H9 (cell line): ENCODE data around the gene CLEC12A. TPM values are rescaled to one million over a fixed set of nuclear protein-coding genes. Genes with fewer than 3 reads are reported as not detected.

Source experiments
- DNase-seq: peaks from one replicate; pipeline ENCODE4 v3.0.0-alpha.2; 2017
- H2AFZ ChIP-seq: one replicate; pipeline ENCODE4 v1.6.1; 2013; ENCODE audit warnings: mild to moderate bottlenecking, low read length, control low read depth, moderate library complexity
- H2AK5ac ChIP-seq: 2 replicates; pipeline ENCODE4 v1.6.1; 2013; ENCODE audit warnings: low read length, control low read depth, mixed read lengths; ENCODE audit not compliant: insufficient read length
- H2BK120ac ChIP-seq: one replicate; pipeline ENCODE4 v1.6.1; 2013; ENCODE audit warnings: low read depth, mild to moderate bottlenecking, low read length, control low read depth, inconsistent platforms; ENCODE audit not compliant: poor library complexity, severe bottlenecking
- H2BK12ac ChIP-seq: 2 replicates; pipeline ENCODE4 v1.6.1; 2013; ENCODE audit warnings: low read length, control low read depth, mixed read lengths, low read depth; ENCODE audit not compliant: insufficient read length
- H2BK15ac ChIP-seq: 2 replicates; pipeline ENCODE4 v1.6.1; 2013; ENCODE audit warnings: low read depth, low read length, control low read depth
- H2BK20ac ChIP-seq: one replicate; pipeline ENCODE4 v1.6.1; 2013; ENCODE audit warnings: low read depth, mild to moderate bottlenecking, low read length, control low read depth, inconsistent platforms; ENCODE audit not compliant: poor library complexity, severe bottlenecking
- H2BK5ac ChIP-seq: 2 replicates; pipeline ENCODE4 v1.6.1; 2013; ENCODE audit warnings: low read length, control low read depth, mixed read lengths; ENCODE audit not compliant: insufficient read length
- H3K14ac ChIP-seq: 2 replicates; pipeline ENCODE4 v1.6.1; 2013; ENCODE audit warnings: low read length, control low read depth; ENCODE audit not compliant: insufficient read depth
- H3K18ac ChIP-seq: 2 replicates; pipeline ENCODE4 v1.6.1; 2013; ENCODE audit warnings: low read depth, mild to moderate bottlenecking, mixed read lengths, low read length, control low read depth; ENCODE audit not compliant: insufficient read length
- H3K23ac ChIP-seq: 2 replicates; pipeline ENCODE4 v1.6.1; 2013; ENCODE audit warnings: low read length, control low read depth, mixed read lengths, low read depth; ENCODE audit not compliant: insufficient read length
- H3K23me2 ChIP-seq: 2 replicates; pipeline ENCODE4 v1.6.1; 2013; ENCODE audit warnings: low read depth, mild to moderate bottlenecking, mixed read lengths, low read length, control low read depth; ENCODE audit not compliant: insufficient read length, poor library complexity, severe bottlenecking
- H3K27ac ChIP-seq: 2 replicates; pipeline ENCODE4 v1.5.1; 2013; ENCODE audit warnings: low read length, control low read depth, mixed read lengths, low read depth; ENCODE audit not compliant: insufficient read length
- H3K27me3 ChIP-seq: 2 replicates; pipeline ENCODE4 v1.6.1; 2013; ENCODE audit warnings: low read length, control low read depth, inconsistent platforms; ENCODE audit not compliant: insufficient read depth
- H3K4ac ChIP-seq: 2 replicates; pipeline ENCODE4 v1.6.1; 2013; ENCODE audit warnings: low read depth, mild to moderate bottlenecking, control low read depth, inconsistent platforms, low read length, moderate library complexity
- H3K4me1 ChIP-seq: 2 replicates; pipeline ENCODE4 v1.6.1; 2013; ENCODE audit warnings: low read length, control low read depth, inconsistent platforms; ENCODE audit not compliant: insufficient read depth
- H3K4me2 ChIP-seq: 2 replicates; pipeline ENCODE4 v1.6.1; 2013; ENCODE audit warnings: low read length, control low read depth, mixed read lengths; ENCODE audit not compliant: insufficient read length, insufficient read depth
- H3K56ac ChIP-seq: 2 replicates; pipeline ENCODE4 v1.6.1; 2013; ENCODE audit warnings: low read depth, mild to moderate bottlenecking, mixed read lengths, low read length, control low read depth; ENCODE audit not compliant: insufficient read length
- H3K79me1 ChIP-seq: 2 replicates; pipeline ENCODE4 v1.6.1; 2013; ENCODE audit warnings: low read depth, mild to moderate bottlenecking, moderate library complexity, low read length, control low read depth, inconsistent platforms; ENCODE audit not compliant: insufficient read depth, poor library complexity, severe bottlenecking
- H3K79me2 ChIP-seq: 2 replicates; pipeline ENCODE4 v1.6.1; 2013; ENCODE audit warnings: low read length, control low read depth, inconsistent platforms; ENCODE audit not compliant: insufficient read depth
- H3K9ac ChIP-seq: 2 replicates; pipeline ENCODE4 v1.6.1; 2013; ENCODE audit warnings: low read length, control low read depth, mixed read lengths; ENCODE audit not compliant: insufficient read length; ENCODE audit errors: extremely low read depth
- H3K9me3 ChIP-seq: one replicate; pipeline ENCODE4 v1.6.1; 2013; ENCODE audit warnings: low read depth, low read length, inconsistent platforms; ENCODE audit not compliant: control insufficient read depth
- H3T11ph ChIP-seq: one replicate; pipeline ENCODE4 v1.6.1; 2013; ENCODE audit warnings: mild to moderate bottlenecking, low read length, control low read depth, inconsistent platforms
- H4K20me1 ChIP-seq: one replicate; pipeline ENCODE4 v1.6.1; 2013; ENCODE audit not compliant: control insufficient read depth, insufficient read length, insufficient read depth
- H4K5ac ChIP-seq: 2 replicates; pipeline ENCODE4 v1.6.1; 2013; ENCODE audit warnings: low read depth, mild to moderate bottlenecking, mixed read lengths, low read length, control low read depth; ENCODE audit not compliant: insufficient read length
- H4K8ac ChIP-seq: replicated peaks from 2 replicates; pipeline ENCODE4 v1.6.1; 2013; ENCODE audit warnings: low read length, control low read depth, mixed read lengths, low read depth; ENCODE audit not compliant: insufficient read length
- H4K91ac ChIP-seq: 2 replicates; pipeline ENCODE4 v1.6.1; 2013; ENCODE audit warnings: low read depth, mild to moderate bottlenecking, moderate library complexity, mixed read lengths, low read length, control low read depth; ENCODE audit not compliant: insufficient read length
- H3K27ac Mint-ChIP-seq, 3 experiments: 2 replicates in 2 of 3; 3 replicates in 1 of 3; pipeline ENCODE4 v1.8.0; 2020 to 2021; ENCODE audit warnings: mixed read lengths in 3 of 3, mild to moderate bottlenecking in 1 of 3, moderate library complexity in 1 of 3
- H3K27me3 Mint-ChIP-seq: 2 replicates; pipeline ENCODE4 v1.8.0; 2021; ENCODE audit warnings: low read depth, mild to moderate bottlenecking, moderate library complexity, mixed read lengths
- H3K36me3 Mint-ChIP-seq, 3 experiments: 2 replicates in 2 of 3; 3 replicates in 1 of 3; pipeline ENCODE4 v1.8.0; 2020 to 2021; ENCODE audit warnings: low read depth in 3 of 3, mixed read lengths in 3 of 3; ENCODE audit not compliant: insufficient read depth in 1 of 3
- H3K4me1 Mint-ChIP-seq, 2 experiments: 2 replicates each; pipeline ENCODE4 v1.8.0; 2020; ENCODE audit warnings: mixed read lengths in 2 of 2
- H3K4me3 Mint-ChIP-seq, 2 experiments: 2 replicates in 1 of 2; 3 replicates in 1 of 2; pipeline ENCODE4 v1.8.0; 2020 to 2021; ENCODE audit warnings: mild to moderate bottlenecking in 2 of 2, mixed read lengths in 2 of 2, moderate library complexity in 1 of 2
- H3K9me3 Mint-ChIP-seq, 2 experiments: 2 replicates in 1 of 2; 3 replicates in 1 of 2; pipeline ENCODE4 v1.8.0; 2020; ENCODE audit warnings: mild to moderate bottlenecking in 2 of 2, mixed read lengths in 2 of 2, moderate library complexity in 1 of 2
- WGBS: extraction: QIAGEN DNeasy Blood & Tissue Kit; methylation state at CpG from one replicate; pipeline ENCODE4 v1.1.7; 2013; ENCODE audit warnings: missing lambda C conversion rate, low lambda C conversion rate, mixed read lengths; ENCODE audit not compliant: insufficient read length; ENCODE audit errors: extremely low coverage; 5-methylcytosine and 5-hydroxymethylcytosine counted together
- total RNA-seq: library from RNA; stranded (reverse); gene quantifications from 2 replicates; pipeline ENCODE4 v1.2.1, GENCODE V29; 2021
- TF ChIP-seq, protein P1 (sequence below): fragments of 200-600 bp; sonication (generic); conservative IDR thresholded peaks from 3 replicates; pipeline ENCODE4 v1.8.0; 2021; ENCODE audit warnings: antibody characterized with exemption, mild to moderate bottlenecking

CLEC12A gene
- total RNA-seq, 1 experiment from 2014 or later = not detected

DNA sequence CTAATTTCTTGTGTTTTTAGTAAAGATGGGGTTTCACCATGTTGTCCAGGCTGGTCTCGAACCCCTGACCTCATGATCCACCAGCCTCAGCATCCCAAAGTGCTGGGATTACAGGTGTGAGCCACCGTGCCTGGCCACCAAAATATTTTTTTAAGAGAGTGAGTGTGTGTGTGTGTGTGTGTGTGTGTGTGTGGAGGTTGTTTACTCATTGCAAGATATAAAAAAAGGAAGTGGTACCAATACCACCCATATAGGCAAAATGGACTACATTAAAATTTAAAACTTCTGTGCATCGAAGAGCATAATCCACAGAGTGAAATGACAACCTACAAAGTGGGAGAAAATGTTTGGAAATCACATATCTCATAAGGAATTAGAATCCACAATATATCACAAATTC lies 23.5 kb upstream of the CLEC12A start:
- no CpG with 5 or more reads among the region's 3 CpGs for whole genome bisulfite sequencing
- Histone ChIP-seq H4K91ac (no peak overlapping the region), H3K4ac (no peak overlapping the region), H2BK15ac (no peak overlapping the region), H2AFZ (no peak overlapping the region), H4K20me1 (no peaks in the 10 kb centered on the region), H3K4me2 (no peak overlapping the region), H3K9me3 (no peaks in the 10 kb centered on the region), H2BK20ac (no peak overlapping the region), H4K8ac (no peak overlapping the region), H3K18ac (no peak overlapping the region), H2AK5ac (no peak overlapping the region), H3K56ac (no peak overlapping the region), H3K9ac (no peak overlapping the region), H3T11ph (no peak overlapping the region), H3K14ac (no peak overlapping the region), H3K79me2 (no peaks in the 10 kb centered on the region), H2BK5ac (no peak overlapping the region), H3K23me2 (no peaks in the 10 kb centered on the region), H3K23ac (no peak overlapping the region), H2BK12ac (no peak overlapping the region), H2BK120ac (no peak overlapping the region), H4K5ac (no peak overlapping the region), H3K27me3 (no peaks in the 10 kb centered on the region), H3K27ac (no peak overlapping the region), H3K4me1 (no peaks in the 10 kb centered on the region), H3K79me1 (no peaks in the 10 kb centered on the region)
- Mint-ChIP-seq H3K4me3 (no peak overlapping the region), H3K36me3 (peaks cover 0 to 3% (median 0%) of the 10 kb centered on the region in 3 experiments; a peak in 4 of 7 replicates), H3K27me3 (peaks cover 7% of the 10 kb centered on the region), H3K4me1 (peaks cover 3 to 4% of the 10 kb centered on the region in 2 experiments; a peak in 3 of 4 replicates), H3K27ac (no peak overlapping the region), H3K9me3 (peaks cover 1 to 7% of the 10 kb centered on the region in 2 experiments; a peak in 1 of 5 replicates)
- TF ChIP-seq, protein P1, sequence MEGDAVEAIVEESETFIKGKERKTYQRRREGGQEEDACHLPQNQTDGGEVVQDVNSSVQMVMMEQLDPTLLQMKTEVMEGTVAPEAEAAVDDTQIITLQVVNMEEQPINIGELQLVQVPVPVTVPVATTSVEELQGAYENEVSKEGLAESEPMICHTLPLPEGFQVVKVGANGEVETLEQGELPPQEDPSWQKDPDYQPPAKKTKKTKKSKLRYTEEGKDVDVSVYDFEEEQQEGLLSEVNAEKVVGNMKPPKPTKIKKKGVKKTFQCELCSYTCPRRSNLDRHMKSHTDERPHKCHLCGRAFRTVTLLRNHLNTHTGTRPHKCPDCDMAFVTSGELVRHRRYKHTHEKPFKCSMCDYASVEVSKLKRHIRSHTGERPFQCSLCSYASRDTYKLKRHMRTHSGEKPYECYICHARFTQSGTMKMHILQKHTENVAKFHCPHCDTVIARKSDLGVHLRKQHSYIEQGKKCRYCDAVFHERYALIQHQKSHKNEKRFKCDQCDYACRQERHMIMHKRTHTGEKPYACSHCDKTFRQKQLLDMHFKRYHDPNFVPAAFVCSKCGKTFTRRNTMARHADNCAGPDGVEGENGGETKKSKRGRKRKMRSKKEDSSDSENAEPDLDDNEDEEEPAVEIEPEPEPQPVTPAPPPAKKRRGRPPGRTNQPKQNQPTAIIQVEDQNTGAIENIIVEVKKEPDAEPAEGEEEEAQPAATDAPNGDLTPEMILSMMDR = no peak
- DNase-seq = no peak
